ENCODE measurements around the gene FCN2.
A peak's percentile ranks its signal among the peaks of the same experiment; 100 is the strongest.

Gene FCN2

GRCh38 chr9:134848504-134848903, 32.1 kb upstream of the FCN2 start:
- no peak for TF ChIP-seq CTCF (IDR thresholded peaks at IDR 0.05; ENCODE audit: low read depth, low read length)
- no peak for DNase-seq

GRCh38 chr9:134850611-134851010, 30.0 kb upstream of the FCN2 start:
- Histone ChIP-seq H3K27me3 (ENCODE audit: insufficient read depth, low read depth, severe bottlenecking) (no peaks in the 10 kb centered on the region), H3K27ac (no peak overlapping the region), H3K4me3 (ENCODE audit: low read depth, low read length) (no peak overlapping the region), H3K36me3 (no peaks in the 10 kb centered on the region), H3K9me3 (ENCODE audit: severe bottlenecking) (peaks cover 3% of the 10 kb centered on the region)
- TF ChIP-seq CTCF (IDR thresholded peaks at IDR 0.05; ENCODE audit: low read depth, low read length): no peak
- DNase-seq: no peak

More at GRCh38 chr9:134848504-134848903, 32.1 kb upstream of the FCN2 start:
- Histone ChIP-seq H3K9me3 (ENCODE audit: severe bottlenecking) (peaks cover 3% of the 10 kb centered on the region), H3K27ac (no peak overlapping the region), H3K36me3 (peaks cover 12% of the 10 kb centered on the region), H3K4me3 (ENCODE audit: low read depth, low read length) (no peak overlapping the region), H3K27me3 (ENCODE audit: insufficient read depth, low read depth, severe bottlenecking) (no peaks in the 10 kb centered on the region)

- peaks cover 3% of the 10 kb centered on the region for H3K9me3 ChIP-seq (ENCODE audit: severe bottlenecking)
- DNase-seq: no peak
- H3K27ac ChIP-seq: no peak overlapping the region
- TF ChIP-seq CTCF (IDR thresholded peaks at IDR 0.05; ENCODE audit: low read depth, low read length): no peak
- H3K27me3 ChIP-seq (ENCODE audit: insufficient read depth, low read depth, severe bottlenecking): no peaks in the 10 kb centered on the region
- H3K4me3 ChIP-seq (ENCODE audit: low read depth, low read length): no peak overlapping the region
- no peaks in the 10 kb centered on the region for H3K36me3 ChIP-seq
Measured at GRCh38 chr9:134851020-134851419, 29.6 kb upstream of the FCN2 start.

- no peaks in the 10 kb centered on the region for H3K27me3 ChIP-seq (ENCODE audit: insufficient read depth, low read depth, severe bottlenecking)
- H3K4me3 ChIP-seq (ENCODE audit: low read depth, low read length): no peak overlapping the region
- TF ChIP-seq CTCF (IDR thresholded peaks at IDR 0.05; ENCODE audit: low read depth, low read length): no peak
- H3K36me3 ChIP-seq: no peaks in the 10 kb centered on the region
- H3K27ac ChIP-seq: no peak overlapping the region
- DNase-seq: no peak
- H3K9me3 ChIP-seq (ENCODE audit: severe bottlenecking): peaks cover 6% of the 10 kb centered on the region
Measured at GRCh38 chr9:134852906-134853654, 27.5 kb upstream of the FCN2 start.

- Histone ChIP-seq H3K9me3 (ENCODE audit: severe bottlenecking) (peaks cover 6% of the 10 kb centered on the region), H3K36me3 (no peaks in the 10 kb centered on the region), H3K27ac (no peak overlapping the region), H3K4me3 (ENCODE audit: low read depth, low read length) (no peak overlapping the region), H3K27me3 (ENCODE audit: insufficient read depth, low read depth, severe bottlenecking) (no peaks in the 10 kb centered on the region)
- DNase-seq: no peak
- TF ChIP-seq CTCF (IDR thresholded peaks at IDR 0.05; ENCODE audit: low read depth, low read length): no peak
Measured at GRCh38 chr9:134853893-134854292, 26.7 kb upstream of the FCN2 start.

GRCh38 chr9:134854541-134854981, 26.0 kb upstream of the FCN2 start:
- TF ChIP-seq CTCF (IDR thresholded peaks at IDR 0.05; ENCODE audit: low read depth, low read length): no peak
- H3K9me3 ChIP-seq (ENCODE audit: severe bottlenecking): peaks cover 6% of the 10 kb centered on the region
- no peaks in the 10 kb centered on the region for H3K27me3 ChIP-seq (ENCODE audit: insufficient read depth, low read depth, severe bottlenecking)
- H3K27ac ChIP-seq: no peak overlapping the region; the same call in 1 of the 2 replicates
- H3K36me3 ChIP-seq: no peaks in the 10 kb centered on the region
- no peak overlapping the region for H3K4me3 ChIP-seq (ENCODE audit: low read depth, low read length)
- DNase-seq: peak; percentile 54
